ENCODE results near the gene CD7.

Gene CD7

DNA sequence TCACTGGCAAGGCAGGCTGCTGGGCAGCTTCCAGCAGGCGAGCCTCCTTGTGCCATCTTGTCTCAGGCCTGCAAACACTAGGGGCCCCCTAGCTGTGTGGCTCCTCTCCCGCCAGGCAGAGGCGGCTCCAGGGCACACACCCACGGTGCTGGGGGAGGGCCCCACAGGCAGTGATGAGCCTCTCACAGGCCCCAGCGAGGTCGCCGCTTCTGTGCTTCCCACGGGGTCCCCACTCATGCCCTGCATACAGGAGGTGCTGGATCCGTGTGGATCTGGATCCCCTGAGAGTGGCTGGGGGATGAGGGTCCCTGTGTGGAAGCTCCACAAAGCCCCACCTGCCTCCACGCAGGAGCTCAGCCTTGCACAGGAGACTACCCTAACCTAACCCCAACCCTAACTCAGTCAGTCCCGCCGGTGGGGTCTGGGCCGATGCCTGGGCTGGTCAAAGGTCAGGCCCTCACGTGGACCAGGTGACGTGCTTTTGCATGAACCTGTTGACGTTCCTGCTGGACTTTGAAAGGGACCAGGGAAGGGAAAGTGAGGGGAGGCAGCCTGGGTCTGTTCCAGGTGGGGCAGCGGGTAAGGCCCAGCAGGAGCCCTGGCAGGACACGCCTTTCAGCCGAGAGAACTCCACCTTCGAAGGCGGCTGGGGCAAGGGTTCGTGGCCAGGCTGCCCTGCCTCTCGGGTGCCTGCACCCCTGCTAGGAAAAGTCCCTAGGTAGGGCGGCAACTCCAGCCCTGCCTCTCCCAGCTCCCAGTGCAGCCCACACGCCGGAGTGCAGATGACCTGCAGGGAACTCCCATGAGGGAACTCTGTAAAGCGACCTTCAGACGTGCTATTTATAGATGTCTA is 11.0 kb upstream of the CD7 start:
- DNase-seq (ENCODE audit: low read depth), result no peak

DNA sequence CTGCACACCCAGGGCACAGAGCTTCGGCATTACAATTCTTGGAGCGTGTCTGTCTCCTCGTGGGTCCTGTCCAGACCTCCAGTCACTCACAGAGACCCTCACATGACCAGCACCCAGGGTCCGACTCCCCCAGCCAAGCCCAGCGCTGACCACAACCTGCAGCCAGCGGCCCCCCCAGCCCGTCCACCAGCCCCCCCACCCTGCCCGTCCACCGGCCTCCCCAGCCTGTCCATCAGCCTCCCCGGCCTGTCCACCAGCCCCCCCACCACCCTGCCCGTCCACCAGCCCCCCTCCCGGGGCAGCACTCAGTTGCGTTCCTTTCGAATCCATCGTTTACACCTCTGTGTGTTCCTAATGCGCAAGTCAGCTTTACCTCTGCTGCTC is 10.3 kb upstream of the CD7 start:
- no peak for DNase-seq (ENCODE audit: low read depth)

DNA sequence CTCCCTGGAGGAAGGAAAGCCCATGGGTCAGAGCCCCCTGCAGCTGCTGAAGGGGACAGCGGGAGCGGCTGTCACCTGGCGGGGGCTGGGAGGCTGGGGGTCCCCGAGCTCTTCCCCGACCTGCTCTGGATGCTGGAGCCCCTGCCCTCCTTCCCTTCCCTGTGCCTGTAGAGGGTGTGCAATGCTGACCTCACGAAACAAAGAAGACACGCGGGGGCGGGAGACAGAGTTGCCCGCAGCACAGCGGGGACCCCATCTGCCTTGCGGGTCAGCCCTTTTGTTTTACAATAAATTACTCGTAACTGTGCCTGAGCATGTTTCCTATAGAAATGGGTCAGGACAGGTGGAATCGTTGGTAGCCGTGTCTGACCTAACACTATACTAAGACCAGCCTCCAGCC is 9.9 kb upstream of the CD7 start:
- DNase-seq (ENCODE audit: low read depth), result no peak

DNA sequence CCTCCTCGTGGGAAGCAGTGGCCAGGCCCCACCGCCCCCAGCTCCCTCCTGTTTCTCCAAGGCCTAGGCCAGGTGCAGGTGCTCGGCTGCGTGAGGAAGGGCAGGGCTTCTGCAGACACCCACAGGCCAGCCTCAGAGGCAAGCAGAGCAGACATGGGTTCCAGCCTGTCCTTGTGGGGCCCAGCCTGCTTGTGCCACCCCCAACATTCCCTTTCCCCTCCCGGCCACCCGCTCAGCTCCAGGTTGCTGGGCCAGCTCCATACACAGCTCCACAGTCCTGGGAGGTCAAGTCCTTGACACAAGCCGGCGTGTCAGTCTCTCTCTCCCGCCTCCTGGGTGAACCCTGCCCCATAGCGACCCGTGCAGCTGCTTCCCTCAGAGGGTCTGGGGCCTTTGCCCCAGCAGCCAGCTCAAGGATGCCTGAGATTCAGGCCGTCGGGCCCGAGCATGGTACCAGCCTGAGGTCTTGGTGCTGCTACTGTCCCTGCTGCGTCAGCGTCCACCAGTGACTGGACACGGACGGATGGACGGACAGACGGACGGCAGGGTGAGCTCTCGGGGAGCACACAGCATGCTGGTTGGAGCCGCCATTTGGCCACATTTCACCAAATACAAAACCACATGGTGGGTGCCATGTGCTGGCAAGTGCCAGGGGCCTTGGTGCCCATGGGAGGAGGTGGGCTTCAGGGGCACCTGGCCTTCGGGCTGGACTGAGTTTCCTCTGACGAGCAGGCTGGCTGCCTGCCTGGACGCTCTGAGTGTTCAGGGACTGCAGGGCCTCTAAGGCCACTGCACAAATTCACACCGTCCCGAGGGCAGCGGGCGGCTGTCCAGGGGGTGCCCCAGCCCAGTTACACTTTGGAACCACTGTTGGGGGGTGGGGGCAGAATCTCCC is 8.1 kb upstream of the CD7 start:
- DNase-seq (ENCODE audit: low read depth), result no peak

DNA sequence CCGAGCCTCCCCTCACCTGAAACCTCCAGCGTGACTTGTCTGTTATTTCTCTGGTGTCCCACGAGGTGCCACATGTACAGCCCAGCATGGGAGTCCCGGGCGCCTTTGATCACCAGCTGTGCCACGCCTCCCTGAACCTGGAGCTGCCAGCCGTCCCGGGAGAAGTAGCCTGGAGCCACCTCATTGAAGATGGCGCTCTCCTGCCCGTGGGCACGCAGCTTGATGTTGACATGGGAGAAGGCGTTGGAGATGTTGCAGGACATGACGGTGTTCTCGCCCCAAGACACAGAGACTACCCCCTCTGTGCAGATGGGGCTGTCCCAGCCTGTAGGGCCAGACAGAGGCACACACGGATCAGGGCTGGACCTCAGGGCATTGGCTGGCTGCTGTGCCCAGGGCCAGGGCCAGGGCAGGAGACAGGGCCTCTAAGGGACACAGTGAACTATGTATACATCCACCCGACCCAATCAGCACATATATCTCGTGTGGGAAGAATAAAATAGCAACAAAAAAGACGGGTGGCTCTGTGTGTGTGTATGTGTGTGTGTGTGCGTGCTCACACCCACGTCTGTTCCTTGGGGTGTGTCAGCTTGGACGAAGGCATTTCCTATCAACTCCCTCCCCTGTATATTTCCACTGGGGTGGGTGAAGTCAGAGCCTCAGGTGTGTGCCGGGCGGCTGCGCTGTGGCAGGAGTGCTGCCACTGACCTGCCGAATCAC is 7.3 kb upstream of the CD7 start:
- DNase-seq (ENCODE audit: low read depth), result no peak

DNA sequence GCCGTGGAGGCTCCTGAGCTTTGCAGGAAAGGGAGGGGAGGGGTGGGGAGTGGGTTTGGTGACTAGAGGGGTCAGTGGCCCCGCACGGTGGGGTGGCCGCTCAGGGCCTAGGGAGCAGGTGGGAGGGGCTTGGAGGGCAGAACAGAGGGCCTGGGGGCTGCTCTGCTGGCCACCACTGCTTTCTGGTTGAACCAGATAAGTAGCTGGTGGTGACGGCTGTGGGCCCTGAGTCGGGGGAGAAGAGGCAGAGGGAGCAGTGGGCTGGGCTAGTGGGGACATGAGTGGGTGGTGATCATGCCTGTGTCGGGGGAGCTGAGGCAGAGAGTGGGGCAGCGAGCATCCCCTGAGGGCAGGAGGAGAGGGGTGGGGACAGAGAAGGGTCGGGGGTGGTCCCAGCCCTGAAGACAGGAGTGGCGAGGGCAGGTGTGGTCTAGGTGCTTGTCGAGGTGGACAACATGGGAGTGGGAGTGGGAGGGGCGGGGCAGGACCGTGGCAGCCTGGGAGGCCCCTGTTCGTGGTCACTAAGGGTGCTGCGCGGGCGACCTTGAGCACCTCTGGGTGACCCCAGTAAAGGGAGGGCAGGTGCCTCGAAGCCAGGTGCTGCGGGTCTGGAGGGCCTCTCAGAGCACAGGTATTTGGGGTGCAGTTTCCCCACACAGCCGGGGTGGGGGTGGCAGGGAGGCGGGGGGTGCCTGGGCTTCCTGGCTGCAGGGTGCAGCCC is 6.3 kb upstream of the CD7 start:
- no peak for DNase-seq (ENCODE audit: low read depth)

DNA sequence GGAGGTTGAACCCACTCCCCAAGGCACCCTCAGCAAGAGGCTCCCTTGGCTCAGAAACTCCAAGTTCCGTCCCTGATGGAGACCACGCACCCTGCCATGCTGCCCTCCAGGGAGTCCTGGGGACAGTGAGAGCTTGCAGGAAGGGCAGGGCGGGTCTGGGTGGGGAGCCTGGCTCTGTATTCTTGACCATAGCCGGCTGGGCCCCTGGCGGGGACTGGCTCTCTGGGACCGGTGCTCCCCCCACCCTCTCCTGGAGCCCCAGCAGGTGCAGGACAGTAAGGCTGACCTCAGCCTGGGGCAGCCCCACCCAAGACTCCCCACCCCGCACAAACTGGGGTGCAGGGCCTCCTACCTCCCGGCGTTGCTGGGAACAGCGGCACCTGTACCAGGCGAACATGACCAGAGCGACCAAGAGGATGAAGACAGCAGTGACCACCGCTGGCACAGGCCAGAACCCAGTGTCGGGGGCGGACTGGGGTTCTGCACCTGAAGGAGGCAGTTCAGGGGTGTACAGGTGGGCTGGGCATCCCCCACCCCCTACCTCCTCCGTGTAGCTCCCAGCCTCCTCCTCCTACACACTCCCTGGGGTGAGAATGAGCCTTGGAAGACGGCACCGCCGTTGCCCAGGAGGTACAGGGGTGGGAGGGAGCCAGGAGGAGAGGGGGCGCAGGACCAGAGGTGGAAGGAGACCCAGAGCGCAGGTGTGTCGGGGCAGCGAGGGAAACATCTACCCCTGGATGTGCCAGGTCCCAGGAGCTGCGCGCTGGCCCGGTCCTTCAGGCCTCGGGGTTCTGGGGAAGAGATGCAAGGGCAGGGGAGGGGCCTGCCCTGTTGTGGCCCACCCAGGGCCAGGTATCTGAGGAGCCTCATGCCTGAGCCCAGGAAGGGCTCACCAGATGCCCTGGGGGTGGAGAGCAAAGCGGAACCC is 5.4 kb upstream of the CD7 start:
- no peak for DNase-seq (ENCODE audit: low read depth)

DNA sequence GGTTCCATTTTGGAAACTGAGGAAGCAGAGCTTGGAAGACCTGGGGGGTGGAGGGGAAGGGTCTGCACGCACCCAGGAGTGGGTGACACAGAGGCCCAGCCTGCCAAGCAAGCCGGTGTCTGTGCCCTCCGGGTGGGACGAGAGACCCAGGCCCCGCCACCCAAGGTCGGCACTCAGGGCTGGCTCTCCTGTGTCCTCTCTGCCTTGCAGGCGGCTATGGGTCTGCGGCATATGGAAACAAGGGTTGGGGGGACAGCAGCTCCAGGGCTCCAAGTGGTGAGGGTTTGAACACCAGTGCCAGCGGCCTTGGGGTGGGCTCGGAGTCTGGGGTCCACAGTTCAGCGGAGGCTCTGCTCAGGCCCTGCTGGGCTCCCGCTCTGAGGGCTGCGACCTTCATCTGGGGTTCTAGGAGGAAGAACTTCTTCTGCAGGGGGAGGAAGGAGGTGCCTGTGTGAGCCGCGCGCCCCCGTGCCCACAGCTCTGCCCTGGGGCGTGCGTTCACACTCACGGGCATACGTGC is 4.6 kb upstream of the CD7 start:
- DNase-seq (ENCODE audit: low read depth), result no peak

DNA sequence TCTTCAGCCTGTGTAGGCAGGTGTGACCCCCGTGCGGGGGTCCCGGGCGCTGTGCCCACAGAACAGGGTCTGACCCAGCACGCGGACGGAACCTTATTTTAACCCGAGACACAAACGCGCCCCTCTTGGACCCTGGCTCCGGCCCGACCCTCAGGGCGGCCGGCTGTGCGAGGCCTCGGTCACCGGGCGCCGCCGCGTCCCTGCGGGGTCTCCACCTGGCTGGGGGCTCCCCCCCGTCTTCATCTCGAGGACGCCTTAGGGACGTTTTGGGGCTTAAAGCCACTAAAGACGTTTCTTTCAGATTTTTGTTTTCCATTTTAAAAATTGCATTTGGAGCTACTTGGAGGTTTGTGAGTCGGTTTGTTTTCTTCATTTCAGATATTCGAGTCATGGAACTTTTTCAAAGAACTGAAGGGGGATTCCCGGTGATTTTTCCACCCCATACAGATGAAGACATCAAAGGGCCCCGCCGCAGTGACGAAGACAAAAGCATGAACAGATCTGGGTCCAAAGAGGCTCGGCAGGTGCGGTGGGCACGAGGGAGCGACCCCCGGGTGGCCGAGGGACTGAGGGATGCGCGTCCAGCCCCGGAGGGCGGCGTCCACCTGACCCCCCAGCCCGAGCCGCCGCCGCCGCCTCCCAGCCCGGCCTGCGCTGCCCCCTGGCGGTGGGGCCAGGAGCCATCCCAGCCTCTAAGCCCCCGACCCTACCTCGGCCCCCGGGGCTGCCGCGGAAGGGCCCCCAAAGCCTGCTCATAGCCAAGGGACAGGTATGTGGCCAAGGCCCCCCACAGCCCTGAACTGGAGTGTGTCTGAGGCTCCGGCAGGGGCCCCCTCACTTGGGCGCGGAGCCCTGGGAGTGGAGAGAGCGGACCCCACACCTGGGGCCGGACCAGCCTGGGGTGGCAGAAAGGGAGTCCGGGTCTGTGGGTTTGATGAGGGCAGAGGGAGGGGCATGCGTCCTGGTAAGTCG is 3.8 kb upstream of the CD7 start:
- no peak for DNase-seq (ENCODE audit: low read depth)

DNA sequence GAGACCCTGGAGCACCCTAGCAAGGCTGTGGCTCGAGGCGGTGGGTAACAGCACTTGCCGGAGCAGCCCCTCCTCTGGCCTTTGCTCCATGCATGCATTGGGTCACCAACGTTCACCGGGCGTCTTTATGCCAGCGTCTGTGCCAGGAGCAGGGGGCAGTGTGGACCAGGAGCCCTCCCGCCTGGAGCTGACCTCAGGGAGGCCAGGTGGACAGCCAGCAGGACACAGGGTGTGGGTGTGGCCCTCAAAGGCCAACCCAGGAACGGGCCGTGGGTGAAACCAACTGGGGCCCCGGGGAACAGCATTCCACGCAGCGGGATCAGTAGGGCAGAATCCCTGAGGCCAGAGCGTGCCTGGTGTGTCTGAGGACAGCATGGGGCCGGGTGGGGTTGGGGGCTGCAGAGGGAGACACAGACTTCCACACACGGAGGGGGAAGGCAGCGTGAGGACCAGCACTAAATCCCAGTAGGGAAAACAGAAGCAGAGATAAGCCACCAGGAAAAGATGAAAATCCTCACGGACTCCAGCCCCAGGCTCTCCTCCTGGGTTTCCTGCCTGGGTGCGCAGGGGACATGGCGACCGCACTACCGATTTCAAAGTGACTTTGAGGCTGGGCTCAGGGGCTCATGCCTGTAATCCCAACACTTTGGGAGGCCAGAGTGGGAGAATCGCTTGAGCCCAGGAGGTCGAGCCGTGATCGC is 2.9 kb upstream of the CD7 start:
- no peak for DNase-seq (ENCODE audit: low read depth)

DNA sequence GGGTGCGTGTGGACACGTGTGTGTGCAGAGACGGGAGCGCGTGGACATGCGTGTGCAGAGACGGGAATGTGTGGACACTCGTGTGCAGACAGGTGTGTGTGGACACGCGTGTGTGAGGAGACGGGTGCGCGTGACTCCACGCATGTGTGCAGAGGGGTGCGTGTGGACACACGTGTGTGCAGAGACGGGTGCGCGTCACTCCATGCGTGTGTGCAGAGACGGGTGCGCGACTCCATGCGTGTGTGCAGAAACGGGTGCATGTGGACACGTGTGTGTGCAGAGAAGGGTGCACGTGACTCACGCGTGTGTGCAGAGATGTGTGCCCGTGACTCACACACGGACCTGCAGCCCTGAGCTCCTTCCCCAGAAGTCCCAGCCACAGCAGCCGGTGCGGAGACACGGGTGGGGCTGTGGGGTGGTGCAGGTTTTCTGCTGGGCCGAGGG is 2.2 kb upstream of the CD7 start:
- no peak for DNase-seq (ENCODE audit: low read depth)

DNA sequence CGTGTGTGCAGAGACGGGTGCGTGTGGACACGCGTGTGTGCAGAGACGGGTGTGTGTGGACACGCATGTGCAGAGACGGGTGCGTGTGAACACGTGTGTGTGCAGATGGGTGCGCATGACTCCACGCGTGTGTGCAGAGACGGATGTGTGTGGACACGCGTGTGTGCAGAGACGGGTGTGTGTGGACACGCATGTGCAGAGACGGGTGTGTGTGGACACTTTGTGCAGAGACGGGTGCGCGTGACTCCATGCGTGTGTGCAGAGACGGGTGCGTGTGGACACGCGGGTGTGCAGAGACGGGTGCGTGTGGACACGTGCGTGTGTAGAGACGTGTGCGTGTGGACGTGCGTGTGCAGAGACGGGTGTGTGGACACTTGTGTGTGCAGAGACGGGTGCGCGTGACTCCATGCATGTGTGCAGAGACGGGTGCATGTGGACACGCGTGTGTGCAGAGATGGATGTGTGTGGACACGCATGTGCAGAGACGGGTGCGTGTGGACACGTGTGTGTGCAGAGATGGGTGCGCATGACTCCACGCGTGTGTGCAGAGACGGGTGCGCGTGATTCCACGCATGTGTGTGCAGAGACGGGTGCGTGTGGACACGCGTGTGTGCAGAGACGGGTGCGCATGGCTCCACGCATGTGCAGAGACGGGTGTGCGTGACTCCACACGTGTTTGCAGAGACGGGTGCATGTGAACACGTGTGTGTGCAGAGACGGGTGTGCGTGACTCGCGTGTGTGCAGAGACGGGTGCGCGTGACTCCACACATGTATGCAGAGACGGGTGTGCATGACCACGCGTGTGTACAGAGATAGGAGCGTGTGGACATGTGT is 1.6 kb upstream of the CD7 start:
- DNase-seq (ENCODE audit: low read depth), result no peak

DNA sequence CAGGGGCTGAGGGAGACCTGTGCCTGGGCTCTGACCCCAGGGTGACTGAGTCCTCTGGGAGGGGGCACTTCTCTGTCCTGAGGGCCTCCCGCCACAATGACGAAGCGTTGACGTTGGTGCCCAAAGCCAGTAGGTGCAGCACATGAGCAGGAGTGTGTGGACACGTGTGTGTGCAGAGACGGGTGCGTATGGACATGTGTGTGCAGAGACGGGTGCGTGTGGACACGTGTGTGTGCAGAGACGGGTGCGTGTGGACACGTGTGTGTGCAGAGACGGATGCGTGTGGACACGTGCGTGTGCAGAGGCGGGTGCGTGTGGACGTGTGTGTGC is 726 bp upstream of the CD7 start:
- DNase-seq (ENCODE audit: low read depth), result no peak

DNA sequence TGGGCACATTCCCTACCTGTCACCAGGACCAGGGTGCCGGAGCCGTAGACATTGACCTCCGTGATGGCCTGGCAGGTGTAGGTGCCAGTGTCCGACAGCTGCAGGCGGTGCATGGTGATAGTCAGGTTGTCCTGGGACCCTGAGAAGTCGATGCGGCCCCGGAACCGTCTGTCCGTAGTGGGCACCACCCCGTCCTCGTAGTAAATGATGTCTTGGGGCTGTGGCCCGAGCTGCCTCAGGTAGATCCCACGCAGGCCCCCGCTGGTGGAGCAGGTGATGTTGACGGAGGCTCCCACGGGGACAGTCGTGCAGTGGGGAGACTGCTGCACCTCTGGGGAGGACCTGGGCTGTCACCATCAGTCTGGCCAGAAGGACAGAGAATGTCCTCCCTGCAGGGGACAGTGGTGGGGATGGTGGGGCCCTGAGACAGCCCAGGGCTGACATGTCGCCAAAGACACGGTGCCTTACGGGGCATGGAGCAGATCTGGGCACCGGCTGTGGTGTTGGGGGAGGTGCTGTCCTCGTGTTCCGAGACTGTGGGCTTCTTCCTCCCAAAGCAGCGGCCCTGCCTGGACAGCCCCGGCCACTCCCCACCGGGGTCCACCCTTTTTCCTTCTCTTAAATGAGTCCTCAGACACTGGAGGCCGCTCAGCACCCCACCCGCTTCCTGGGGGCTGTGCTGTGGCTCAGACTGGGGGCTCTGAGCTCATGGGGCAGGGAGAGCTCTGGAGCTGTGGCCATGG is 586 bp downstream of the CD7 start:
- no peak for DNase-seq (ENCODE audit: low read depth)

DNA sequence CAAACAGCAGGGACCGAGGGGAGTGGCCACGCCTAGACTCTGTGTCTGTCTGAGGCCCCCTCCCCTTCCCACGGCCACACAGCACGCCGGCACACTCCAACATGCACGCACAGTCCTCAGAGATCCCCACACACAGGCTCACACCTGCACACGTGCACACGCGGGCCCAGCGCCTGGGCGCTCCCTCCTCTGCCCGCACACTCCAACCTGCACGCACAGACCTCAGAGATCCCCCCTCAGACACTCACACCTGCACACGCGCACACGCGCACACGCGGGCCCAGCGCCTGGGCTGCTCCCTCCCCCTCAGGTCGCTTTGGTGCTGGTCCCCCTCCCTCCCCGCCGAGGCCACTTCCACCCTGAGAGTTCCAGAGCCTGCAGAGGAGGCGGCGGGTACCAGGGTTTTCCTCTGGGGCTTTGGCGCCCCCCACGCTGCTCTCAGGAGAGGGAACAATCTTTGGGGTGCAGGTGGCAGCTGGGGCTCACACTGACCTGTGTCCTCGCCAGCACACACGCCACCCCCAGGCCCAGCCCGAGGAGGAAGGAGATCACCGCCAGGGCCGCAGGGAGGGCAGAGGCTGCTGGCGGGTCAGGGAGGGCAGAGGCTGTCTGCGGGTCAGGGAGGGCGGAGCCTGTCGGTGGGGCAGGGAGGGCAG is 1.6 kb downstream of the CD7 start:
- DNase-seq (ENCODE audit: low read depth), result no peak

DNA sequence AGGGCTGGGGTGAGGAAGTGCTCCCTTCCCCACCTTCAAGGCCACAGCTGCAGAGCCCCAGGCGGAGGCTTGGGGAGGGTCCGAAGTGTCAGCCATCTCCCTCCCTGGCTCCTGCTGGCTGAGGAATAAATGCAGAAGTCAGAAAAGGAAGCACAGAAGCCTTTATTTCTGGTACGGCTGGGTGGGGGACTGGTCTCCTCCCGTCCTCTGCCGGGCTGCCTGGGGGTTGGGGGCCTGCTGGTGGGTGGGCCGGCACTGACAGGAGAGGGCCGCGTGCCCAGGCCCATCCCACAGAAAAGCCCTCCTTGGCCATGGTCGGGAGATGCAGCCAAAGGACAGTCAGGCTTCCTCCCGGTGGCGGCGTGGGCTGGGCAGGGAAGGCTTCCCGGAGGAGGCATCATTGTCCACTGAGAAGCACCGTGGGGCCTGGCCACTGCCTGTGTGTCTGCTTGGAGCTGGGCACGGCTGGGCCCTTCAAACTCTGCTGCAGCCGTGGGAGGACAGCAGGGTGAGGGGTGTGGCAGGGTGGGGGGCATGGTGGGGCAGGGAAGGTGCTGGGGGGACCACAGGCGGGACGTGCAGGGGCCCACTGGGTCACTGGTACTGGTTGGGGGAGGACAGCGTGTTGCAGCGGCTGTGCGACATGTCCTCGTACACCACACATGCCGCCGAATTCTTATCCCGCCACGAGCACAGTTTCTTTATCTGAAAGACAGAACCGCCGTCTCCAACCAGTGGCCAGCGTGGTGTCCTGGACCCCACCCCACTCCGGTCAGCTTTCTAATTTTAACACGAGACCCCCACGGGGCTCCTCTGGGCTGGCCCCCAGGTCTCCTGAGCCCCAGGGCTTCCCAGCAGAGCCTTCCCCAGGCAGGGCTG is 2.4 kb downstream of the CD7 start:
- DNase-seq (ENCODE audit: low read depth), result no peak

All from iris pigment epithelial cell (primary cell).